CD4-positive, CD25-positive, alpha-beta regulatory T cell (primary cell): ENCODE results near the gene FOXP1. TPM values are rescaled to one million over a fixed set of nuclear protein-coding genes. Genes with fewer than 3 reads are reported as not detected.
A peak's percentile ranks its signal among the peaks of the same experiment; 100 is the strongest.

Source experiments
- ATAC-seq, 2 donors: fragments of 150-1000 bp; cut with Tn5 transposase; one replicate each; pipeline ENCODE4 v1.10.0; 2021; ENCODE audit warnings: low read depth in 2 of 2, moderate number of reproducible peaks in 2 of 2, moderate library complexity in 1 of 2
- DNase-seq, 3 donors: peaks; one replicate each; pipeline versions ENCODE4 v3.0.0 to v3.0.0-alpha.2; 2012 to 2022; ENCODE audit warnings: mixed read lengths in 1 of 3
- H3K27ac ChIP-seq: one replicate; pipeline ENCODE4 v1.7.0; 2013; ENCODE audit warnings: mild to moderate bottlenecking, low read length; ENCODE audit not compliant: insufficient read depth, poor library complexity, severe bottlenecking
- H3K27me3 ChIP-seq: one replicate; pipeline ENCODE4 v1.7.0; 2013; ENCODE audit warnings: low read length; ENCODE audit not compliant: control insufficient read depth, insufficient read depth
- H3K36me3 ChIP-seq: one replicate; pipeline ENCODE4 v1.7.0; 2013; ENCODE audit warnings: mild to moderate bottlenecking, low read length, moderate library complexity; ENCODE audit not compliant: control insufficient read depth, insufficient read depth
- H3K4me1 ChIP-seq: 2 replicates; pipeline ENCODE4 v1.7.0; 2013; ENCODE audit warnings: mild to moderate bottlenecking, low read length; ENCODE audit not compliant: insufficient read depth, control insufficient read depth, poor library complexity, severe bottlenecking
- H3K4me3 ChIP-seq: one replicate; pipeline ENCODE4 v1.7.0; 2013; ENCODE audit warnings: low read depth, mild to moderate bottlenecking, low read length, moderate library complexity
- H3K9me3 ChIP-seq, 2 experiments: 1 replicate in 1 of 2; 2 replicates in 1 of 2; pipeline ENCODE4 v1.7.0; 2013; ENCODE audit warnings: low read length in 2 of 2, mild to moderate bottlenecking in 1 of 2, moderate library complexity in 1 of 2; ENCODE audit not compliant: control insufficient read depth in 2 of 2
- H3K27ac Mint-ChIP-seq, 3 donors: one replicate each; pipeline ENCODE4 v1.8.0; 2020 to 2022; ENCODE audit warnings: mild to moderate bottlenecking in 3 of 3, mixed read lengths in 3 of 3, moderate library complexity in 2 of 3
- H3K27me3 Mint-ChIP-seq: one replicate; pipeline ENCODE4 v1.8.0; 2022; ENCODE audit warnings: mild to moderate bottlenecking, mixed read lengths
- H3K36me3 Mint-ChIP-seq: one replicate; pipeline ENCODE4 v1.8.0; 2020; ENCODE audit warnings: mixed read lengths
- H3K4me1 Mint-ChIP-seq, 4 donors: one replicate each; pipeline ENCODE4 v1.8.0; 2020 to 2022; ENCODE audit warnings: mixed read lengths in 4 of 4, mild to moderate bottlenecking in 1 of 4
- H3K4me3 Mint-ChIP-seq, 4 donors: one replicate each; pipeline ENCODE4 v1.8.0; 2020 to 2022; ENCODE audit warnings: mild to moderate bottlenecking in 4 of 4, mixed read lengths in 4 of 4, moderate library complexity in 3 of 4
- H3K9me3 Mint-ChIP-seq, 7 donors: one replicate each; pipeline ENCODE4 v1.8.0; 2020 to 2022; ENCODE audit warnings: mixed read lengths in 7 of 7, mild to moderate bottlenecking in 3 of 7, moderate library complexity in 2 of 7
- polyA plus RNA-seq, 4 donors: library from polyadenylated mRNA; unstranded; fragments of 300-500 nt; fragmentation: Illumina TruSeq; gene quantifications; one replicate each; pipeline ENCODE4 v1.2.3, GENCODE V29; 2021
- total RNA-seq: library from RNA; stranded (reverse); gene quantifications from one replicate; pipeline ENCODE4 v1.2.3, GENCODE V29; 2022

The FOXP1 gene
- total and polyA plus RNA-seq, 5 donors from 2014 or later: 301 to 599 (median 346) TPM

- Histone ChIP-seq H3K27ac (peak overlapping the region; percentile 70), H3K9me3 (no peaks in the 10 kb centered on the region), H3K36me3 (no peaks in the 10 kb centered on the region), H3K27me3 (no peaks in the 10 kb centered on the region), H3K4me3 (peak overlapping the region; percentile 30), H3K4me1 (peaks cover 44% of the 10 kb centered on the region)
- DNase-seq (peak; percentile 26 to 85 (median 54)), ATAC-seq (peak; percentile 52 to 55)
- H3K36me3 Mint-ChIP-seq: peaks cover 35% of the 10 kb centered on the region
- peak overlapping the region; percentile 62 to 97 (median 94) for H3K27ac Mint-ChIP-seq
- peak overlapping the region; percentile 7 to 87 (median 54) for H3K4me3 Mint-ChIP-seq
- no peaks in the 10 kb centered on the region for H3K27me3 Mint-ChIP-seq
- peaks cover 0 to 1% (median 0%) of the 10 kb centered on the region in 7 donors for H3K9me3 Mint-ChIP-seq
- H3K4me1 Mint-ChIP-seq: peaks cover 38 to 95% (median 63%) of the 10 kb centered on the region in 4 donors
Measured at GRCh38 chr3:71416876-71417275, 166.7 kb downstream of the FOXP1 start.

GRCh38 chr3:71415681-71416122 lies 167.8 kb downstream of the FOXP1 start:
- Mint-ChIP-seq H3K4me1 (peaks cover 34 to 92% (median 59%) of the 10 kb centered on the region in 4 donors), H3K27me3 (no peaks in the 10 kb centered on the region), H3K27ac (peak overlapping the region; percentile 73 to 97 (median 94)), H3K36me3 (peaks cover 32% of the 10 kb centered on the region), H3K9me3 (peaks cover 0 to 1% (median 0%) of the 10 kb centered on the region in 7 donors), H3K4me3 (peak overlapping the region; percentile 3 to 63 (median 50))
- no peaks in the 10 kb centered on the region for H3K9me3 ChIP-seq
- no peaks in the 10 kb centered on the region for H3K36me3 ChIP-seq
- peak overlapping the region; percentile 70 for H3K27ac ChIP-seq
- peaks cover 37% of the 10 kb centered on the region for H3K4me1 ChIP-seq
- peak in 2 of 3 donors; percentile 47 to 51 for DNase-seq
- ATAC-seq: peak; percentile 38 to 40
- H3K27me3 ChIP-seq: no peaks in the 10 kb centered on the region
- peak overlapping the region; percentile 49 for H3K4me3 ChIP-seq

- no peaks in the 10 kb centered on the region for H3K27me3 Mint-ChIP-seq
- Histone ChIP-seq H3K4me3 (no peak overlapping the region), H3K4me1 (peaks cover 37% of the 10 kb centered on the region), H3K9me3 (no peaks in the 10 kb centered on the region), H3K27ac (peak overlapping the region; percentile 70), H3K36me3 (peaks cover 4% of the 10 kb centered on the region), H3K27me3 (no peaks in the 10 kb centered on the region)
- peaks cover 34 to 94% (median 56%) of the 10 kb centered on the region in 4 donors for H3K4me1 Mint-ChIP-seq
- DNase-seq: no peak
- peaks cover 26% of the 10 kb centered on the region for H3K36me3 Mint-ChIP-seq
- peaks cover 0 to under 1% (median 0%) of the 10 kb centered on the region in 7 donors for H3K9me3 Mint-ChIP-seq
- ATAC-seq: no peak
- peak overlapping the region; percentile 73 to 97 (median 94) for H3K27ac Mint-ChIP-seq
- H3K4me3 Mint-ChIP-seq: peak overlapping the region; percentile 22 to 73 (median 41)
Measured at GRCh38 chr3:71414189-71414927, 169.2 kb downstream of the FOXP1 start.

- Histone ChIP-seq H3K27ac (peak overlapping the region; percentile 70), H3K27me3 (no peaks in the 10 kb centered on the region), H3K4me1 (peaks cover 37% of the 10 kb centered on the region), H3K36me3 (peaks cover 4% of the 10 kb centered on the region), H3K4me3 (peak overlapping the region; percentile 33), H3K9me3 (no peaks in the 10 kb centered on the region)
- H3K9me3 Mint-ChIP-seq: no peaks in the 10 kb centered on the region
- H3K4me1 Mint-ChIP-seq: peaks cover 34 to 96% (median 62%) of the 10 kb centered on the region in 4 donors
- H3K27ac Mint-ChIP-seq: peak overlapping the region; percentile 73 to 89 (median 88)
- DNase-seq (no peak), ATAC-seq (no peak)
- H3K27me3 Mint-ChIP-seq: no peaks in the 10 kb centered on the region
- H3K36me3 Mint-ChIP-seq: peaks cover 34% of the 10 kb centered on the region
- H3K4me3 Mint-ChIP-seq: peak overlapping the region in 2 of 4 donors; percentile 18 to 40
Measured at GRCh38 chr3:71413572-71413971, 170.0 kb downstream of the FOXP1 start.

GRCh38 chr3:71409352-71409751 lies 174.2 kb downstream of the FOXP1 start:
- Histone ChIP-seq H3K27ac (peak overlapping the region; percentile 5), H3K4me1 (peaks cover 8% of the 10 kb centered on the region), H3K9me3 (no peaks in the 10 kb centered on the region), H3K27me3 (no peaks in the 10 kb centered on the region), H3K36me3 (peaks cover 4% of the 10 kb centered on the region), H3K4me3 (no peak overlapping the region)
- H3K9me3 Mint-ChIP-seq: no peaks in the 10 kb centered on the region
- peak overlapping the region; percentile 57 to 93 (median 88) for H3K27ac Mint-ChIP-seq
- H3K4me3 Mint-ChIP-seq: no peak overlapping the region
- no peaks in the 10 kb centered on the region for H3K27me3 Mint-ChIP-seq
- ATAC-seq: no peak
- DNase-seq: no peak
- H3K4me1 Mint-ChIP-seq: peaks cover 14 to 86% (median 45%) of the 10 kb centered on the region in 4 donors
- peaks cover 44% of the 10 kb centered on the region for H3K36me3 Mint-ChIP-seq

GRCh38 chr3:71408903-71409302 lies 174.6 kb downstream of the FOXP1 start:
- ATAC-seq (no peak), DNase-seq (no peak)
- H3K4me1 Mint-ChIP-seq: peaks cover 13 to 85% (median 45%) of the 10 kb centered on the region in 4 donors
- Histone ChIP-seq H3K27me3 (no peaks in the 10 kb centered on the region), H3K27ac (peak overlapping the region; percentile 5), H3K4me3 (no peak overlapping the region), H3K9me3 (no peaks in the 10 kb centered on the region), H3K4me1 (peaks cover 4% of the 10 kb centered on the region), H3K36me3 (peaks cover 4% of the 10 kb centered on the region)
- peaks cover 41% of the 10 kb centered on the region for H3K36me3 Mint-ChIP-seq
- no peak overlapping the region for H3K4me3 Mint-ChIP-seq
- H3K9me3 Mint-ChIP-seq: no peaks in the 10 kb centered on the region
- H3K27ac Mint-ChIP-seq: peak overlapping the region; percentile 4 to 93 (median 88)
- H3K27me3 Mint-ChIP-seq: no peaks in the 10 kb centered on the region

- peaks cover 4% of the 10 kb centered on the region for H3K36me3 ChIP-seq
- Mint-ChIP-seq H3K27me3 (no peaks in the 10 kb centered on the region), H3K4me1 (peaks cover 7 to 84% (median 43%) of the 10 kb centered on the region in 4 donors), H3K27ac (peak overlapping the region; percentile 3 to 44 (median 9)), H3K36me3 (peaks cover 44% of the 10 kb centered on the region), H3K9me3 (no peaks in the 10 kb centered on the region), H3K4me3 (peak overlapping the region in 1 of 4 donors; percentile 39)
- H3K4me1 ChIP-seq: peaks cover 4% of the 10 kb centered on the region
- no peaks in the 10 kb centered on the region for H3K9me3 ChIP-seq
- no peak for ATAC-seq
- H3K4me3 ChIP-seq: no peak overlapping the region
- DNase-seq: no peak
- H3K27ac ChIP-seq: no peak overlapping the region
- no peaks in the 10 kb centered on the region for H3K27me3 ChIP-seq
Measured at GRCh38 chr3:71407823-71408222, 175.7 kb downstream of the FOXP1 start.
